B cell (primary cell): ENCODE results near the gene LSM12. TPM values are rescaled to one million over a fixed set of nuclear protein-coding genes. Genes with fewer than 3 reads are reported as not detected.

Experiments used
- ATAC-seq: fragments of 200-7000 bp; cut with Tn5 transposase; one replicate; pipeline ENCODE4 v1.10.0; 2021; ENCODE audit warnings: low read depth, mild to moderate bottlenecking, moderate number of reproducible peaks, moderate library complexity
- CTCF ChIA-PET: fragments of 350-600 bp; sonication (Branson Sonifier 250); formaldehyde crosslinking; loops from one replicate; lab custom pipeline; 2021; ENCODE audit warnings: antibody characterized with exemption, inconsistent platforms; lab: Charles Lee
- POLR2A ChIA-PET: fragments of 350-600 bp; sonication (Branson Sonifier 250); formaldehyde crosslinking; loops from one replicate; lab custom pipeline; 2021; ENCODE audit warnings: antibody characterized with exemption; lab: Charles Lee
- DNase-seq: peaks from one replicate; pipeline ENCODE4 v3.0.0; 2013
- H2AFZ ChIP-seq: 2 replicates; pipeline ENCODE4 v1.6.1; 2012; ENCODE audit warnings: mild to moderate bottlenecking, low read depth, low read length; ENCODE audit not compliant: insufficient read depth, poor library complexity, severe bottlenecking
- H3K27ac ChIP-seq, 2 donors: 1 replicate in 1 of 2; 2 replicates in 1 of 2; pipeline ENCODE4 v1.5.1; 2012 to 2013; ENCODE audit warnings: low read length in 2 of 2, mild to moderate bottlenecking in 2 of 2, moderate library complexity in 1 of 2
- H3K27me3 ChIP-seq, 4 experiments: fragments of 200-600 bp in 1 of 4; sonication (generic) in 1 of 4; replicated peaks in 1 of 4; 1 replicate in 2 of 4; 2 replicates in 2 of 4; pipeline versions ENCODE4 v1.6.1 to v1.7.0; 2013 to 2016; ENCODE audit warnings: low read length in 3 of 4, mild to moderate bottlenecking in 2 of 4, mixed read lengths in 1 of 4, moderate library complexity in 1 of 4; ENCODE audit not compliant: insufficient read depth in 4 of 4, control insufficient read depth in 3 of 4; ENCODE audit errors: control extremely low read depth in 1 of 4
- H3K36me3 ChIP-seq, 2 experiments: replicated peaks in 1 of 2; 1 replicate in 1 of 2; 2 replicates in 1 of 2; pipeline versions ENCODE4 v1.6.1 to v1.7.1; 2013; ENCODE audit warnings: low read length in 1 of 2; ENCODE audit not compliant: insufficient read depth in 2 of 2, control insufficient read depth in 1 of 2; ENCODE audit errors: control extremely low read depth in 1 of 2, extremely low read depth in 1 of 2
- H3K4me1 ChIP-seq, 2 donors: fragments of 200-600 bp in 1 of 2; sonication (generic) in 1 of 2; 1 replicate in 1 of 2; 2 replicates in 1 of 2; pipeline versions ENCODE4 v1.5.1 to v1.6.1; 2013 to 2017; ENCODE audit warnings: low read length in 2 of 2; ENCODE audit not compliant: control insufficient read depth in 2 of 2, insufficient read depth in 2 of 2
- H3K4me2 ChIP-seq: replicated peaks from 2 replicates; pipeline ENCODE3; 2012; ENCODE audit warnings: mild to moderate bottlenecking, low read depth, low read length; ENCODE audit not compliant: poor library complexity, severe bottlenecking
- H3K4me3 ChIP-seq, 5 experiments: fragments of 200-600 bp in 1 of 5; sonication (generic) in 1 of 5; 1 replicate in 3 of 5; 2 replicates in 2 of 5; pipeline versions ENCODE4 v1.5.1 to v1.7.0; 2011 to 2016; ENCODE audit warnings: low read length in 4 of 5, mild to moderate bottlenecking in 4 of 5, low read depth in 2 of 5, control low read depth in 1 of 5, moderate library complexity in 1 of 5; ENCODE audit not compliant: insufficient read depth in 1 of 5; ENCODE audit errors: control extremely low read depth in 1 of 5, extremely low read depth in 1 of 5
- H3K79me2 ChIP-seq: fragments of 200-600 bp; sonication (generic); one replicate; pipeline ENCODE4 v1.6.0; 2016; ENCODE audit warnings: low read length; ENCODE audit not compliant: control insufficient read depth, insufficient read depth
- H3K9ac ChIP-seq: fragments of 200-600 bp; sonication (generic); 2 replicates; pipeline ENCODE4 v1.6.1; 2017; ENCODE audit warnings: mild to moderate bottlenecking, low read length, moderate library complexity
- H3K9me3 ChIP-seq, 3 donors: one replicate each; pipeline versions ENCODE4 v1.6.1 to v1.7.1; 2013; ENCODE audit warnings: low read length in 2 of 3; ENCODE audit not compliant: control insufficient read depth in 2 of 3, insufficient read depth in 1 of 3; ENCODE audit errors: control extremely low read depth in 1 of 3
- H4K20me1 ChIP-seq: 2 replicates; pipeline ENCODE4 v1.6.0; 2012; ENCODE audit warnings: mild to moderate bottlenecking, low read length; ENCODE audit not compliant: insufficient read depth, control insufficient read depth, poor library complexity, severe bottlenecking
- H3K27ac Mint-ChIP-seq: one replicate; pipeline ENCODE4 v1.8.0; 2021; ENCODE audit warnings: mixed read lengths
- H3K27me3 Mint-ChIP-seq: one replicate; pipeline ENCODE4 v1.8.0; 2021; ENCODE audit warnings: mixed read lengths
- H3K4me1 Mint-ChIP-seq: one replicate; pipeline ENCODE4 v1.8.0; 2021; ENCODE audit warnings: mixed read lengths
- H3K4me3 Mint-ChIP-seq: one replicate; pipeline ENCODE4 v1.8.0; 2021; ENCODE audit warnings: mixed read lengths
- H3K9me3 Mint-ChIP-seq: one replicate; pipeline ENCODE4 v1.8.0; 2022; ENCODE audit warnings: mixed read lengths; ENCODE audit not compliant: insufficient read depth
- CTCF ChIP-seq: fragments of 200-600 bp; IDR thresholded peaks from one replicate; pipeline ENCODE4 v1.8.0; 2022; ENCODE audit warnings: antibody characterized with exemption, mild to moderate bottlenecking
- EZH2 ChIP-seq: IDR thresholded peaks from 2 replicates; pipeline ENCODE4 v1.6.1; 2012; ENCODE audit warnings: borderline replicate concordance, low read depth, mild to moderate bottlenecking, moderate library complexity, low read length; ENCODE audit not compliant: insufficient read depth, poor library complexity, severe bottlenecking
- WGBS: methylation state at CpG from one replicate; pipeline ENCODE4 v1.1.5; 2013; ENCODE audit warnings: missing lambda C conversion rate; ENCODE audit not compliant: insufficient coverage; 5-methylcytosine and 5-hydroxymethylcytosine counted together
- intact Hi-C: fragments of 100-400 bp; cut with micrococcal nuclease; formaldehyde crosslinking; loops from one replicate; pipeline ENCODE4 v1.10.0; 2022
- polyA plus RNA-seq: library from polyadenylated mRNA; depleted of rRNA; stranded (reverse); fragments of >200 nt; gene quantifications from 2 replicates; pipeline ENCODE4 v1.2.3, GENCODE V29; 2012
- total RNA-seq, 2 donors: library from RNA; stranded (reverse); fragments of 120-200 nt in 1 of 2; gene quantifications; 1 replicate in 1 of 2; 2 replicates in 1 of 2; pipeline versions ENCODE4 v1.2.3 to v1.2.4, GENCODE V29; 2013 to 2022

The LSM12 gene
- total and polyA plus RNA-seq, 2 donors (not counting 1 experiment from before 2014, with no cell fraction given), result 16.8 to 31.2 TPM

GRCh38 chr17:44033861-44034408, 32.5 kb downstream of the LSM12 start:
- H3K4me3 Mint-ChIP-seq, result no peak overlapping the region
- H3K27me3 ChIP-seq, result no peaks in the 10 kb centered on the region
- no peak overlapping the region for H3K9ac ChIP-seq
- 100% methylated on average over 1 of the region's 3 CpGs for WGBS
- no peak overlapping the region for H3K4me3 ChIP-seq
- H3K9me3 Mint-ChIP-seq, result no peaks in the 10 kb centered on the region
- no peaks in the 10 kb centered on the region for H4K20me1 ChIP-seq
- H3K27ac Mint-ChIP-seq, result no peak overlapping the region
- no peaks in the 10 kb centered on the region for H3K27me3 Mint-ChIP-seq
- H2AFZ ChIP-seq, result no peak overlapping the region
- TF ChIP-seq EZH2, result no peak
- ATAC-seq (no peak), DNase-seq (no peak)
- peaks cover 6% of the 10 kb centered on the region in 2 donors for H3K4me1 ChIP-seq
- no peaks in the 10 kb centered on the region for H3K9me3 ChIP-seq
- H3K27ac ChIP-seq, result no peak overlapping the region
- H3K79me2 ChIP-seq, result peaks cover 3% of the 10 kb centered on the region
- POLR2A ChIA-PET, result interaction anchor here (0.5 kb wide), 1 partner anchor 39 kb away, joined by 4 read pairs; no protein-coding TSS in a partner anchor
- H3K4me2 ChIP-seq, result no peak overlapping the region
- intact Hi-C loops, result no loop called here
- CTCF ChIA-PET, result interaction anchor here (1.2 to 1.9 kb wide), 2 partner anchors 9 to 90 kb away, joined by 3 to 7 read pairs; no protein-coding TSS in a partner anchor
- H3K4me1 Mint-ChIP-seq, result peaks cover 9% of the 10 kb centered on the region
- H3K36me3 ChIP-seq, result peaks cover 3 to 43% of the 10 kb centered on the region in 2 experiments

GRCh38 chr17:44030482-44030881, 36.0 kb downstream of the LSM12 start:
- WGBS, result 100% methylated on average over 1 of the region's 3 CpGs
- Histone ChIP-seq H3K4me3 (no peak overlapping the region), H3K9me3 (no peaks in the 10 kb centered on the region), H3K79me2 (no peaks in the 10 kb centered on the region), H4K20me1 (no peaks in the 10 kb centered on the region), H3K27ac (no peak overlapping the region), H3K36me3 (peaks cover 0 to 17% of the 10 kb centered on the region in 2 experiments), H3K4me2 (no peak overlapping the region), H3K9ac (no peak overlapping the region), H3K4me1 (peaks cover 6% of the 10 kb centered on the region in 2 donors), H3K27me3 (no peaks in the 10 kb centered on the region), H2AFZ (no peak overlapping the region)
- no peak for TF ChIP-seq CTCF
- no peak for TF ChIP-seq EZH2
- Mint-ChIP-seq H3K9me3 (no peaks in the 10 kb centered on the region), H3K4me1 (peaks cover 9% of the 10 kb centered on the region), H3K27ac (no peak overlapping the region), H3K4me3 (no peak overlapping the region), H3K27me3 (no peaks in the 10 kb centered on the region)
- no peak for ATAC-seq
- ChIA-PET CTCF (interaction anchor here (1.0 to 2.4 kb wide), 2 partner anchors 11 to 12 kb away, joined by 3 to 8 read pairs; no protein-coding TSS in a partner anchor), POLR2A (no interaction called here)
- no peak for DNase-seq
- intact Hi-C loops, result no loop called here
